Heart left ventricle (tissue), 13 donors: ENCODE measurements around the gene PADI1.

Source experiments
- CTCF ChIP-seq, 12 donors: fragments of 200-600 bp; sonication (generic) in 4 of 12; IDR thresholded peaks; one replicate each; pipeline versions ENCODE4 v1.5.0 to v1.8.0; 2018 to 2022; ENCODE audit warnings: antibody characterized with exemption in 12 of 12, mild to moderate bottlenecking in 5 of 12
- POLR2A ChIP-seq, 2 donors: fragments of 450-650 bp; IDR thresholded peaks; one replicate each; pipeline ENCODE4 v1.6.1; 2017; ENCODE audit warnings: antibody characterized with exemption in 2 of 2, mild to moderate bottlenecking in 2 of 2, moderate library complexity in 2 of 2
- donor health status: ischemic (EF 13 %, LVEDD 7.1; RV severe dilation, severe dysfunction).
- donor health status: DM: no; HTN: yes; CAD: no.
- donor health status: DM: no; HTN: no; CAD: no.
- donor health status: ischemic (EF 25% LVEDD 6.9; RV normal size, moderate dysfunction).
- donor health status: ischemic (EF 25% LVEDD 5.7; RV mildly dilated, moderate dysfunction).
- donor health status: ischemic (EF 35%, LVEDD 5.7; RV mildly dilated, moderate dysfunction).
- donor health status: nonischemic (EF 11% LVEDD 7.7; RV severe dilation, severe dysfunction).
- donor health status: DM: yes; HTN: yes; CAD: no.
- donor health status: PGD.
- donor health status: ischemic (EF 29% LVEDD 5.4; RV normal size, mild dysfunction).
- donor health status: nonischemic (EF 23%, LVEDD 6.1; RV moderate dilation, normal function).

GRCh38 chr1:17250601-17251000 is 45.7 kb downstream of the PADI1 start:
- TF ChIP-seq CTCF (IDR thresholded peaks at IDR 0.05) (no peak), POLR2A (IDR thresholded peaks at IDR 0.05) (no peak)
